Lower leg skin (tissue), 3 donors: ENCODE results near the gene NAA38.

Source experiments
- CTCF ChIP-seq, 3 donors: fragments of 450-650 bp; IDR thresholded peaks; one replicate each; pipeline ENCODE4 v1.5.1; 2016; ENCODE audit warnings: antibody characterized with exemption in 3 of 3, mild to moderate bottlenecking in 3 of 3, moderate library complexity in 2 of 3
- POLR2A ChIP-seq, 2 donors: fragments of 450-650 bp; IDR thresholded peaks; one replicate each; pipeline ENCODE4 v1.6.1; 2016 to 2017; ENCODE audit warnings: antibody characterized with exemption in 2 of 2, mild to moderate bottlenecking in 1 of 2, moderate library complexity in 1 of 2

GRCh38 chr17:7852919-7853690 lies 4.3 kb downstream of the NAA38 start:
- TF ChIP-seq POLR2A (IDR thresholded peaks at IDR 0.05): no peak
- no peak for TF ChIP-seq CTCF (IDR thresholded peaks at IDR 0.05)
